Fibroblast of gingiva (primary cell): ENCODE results near the gene CFAP221.

Experiments used
- DNase-seq: peaks from one replicate; pipeline ENCODE4 v3.0.0-alpha.2; 2011; ENCODE audit warnings: low read depth

Gene CFAP221

DNA sequence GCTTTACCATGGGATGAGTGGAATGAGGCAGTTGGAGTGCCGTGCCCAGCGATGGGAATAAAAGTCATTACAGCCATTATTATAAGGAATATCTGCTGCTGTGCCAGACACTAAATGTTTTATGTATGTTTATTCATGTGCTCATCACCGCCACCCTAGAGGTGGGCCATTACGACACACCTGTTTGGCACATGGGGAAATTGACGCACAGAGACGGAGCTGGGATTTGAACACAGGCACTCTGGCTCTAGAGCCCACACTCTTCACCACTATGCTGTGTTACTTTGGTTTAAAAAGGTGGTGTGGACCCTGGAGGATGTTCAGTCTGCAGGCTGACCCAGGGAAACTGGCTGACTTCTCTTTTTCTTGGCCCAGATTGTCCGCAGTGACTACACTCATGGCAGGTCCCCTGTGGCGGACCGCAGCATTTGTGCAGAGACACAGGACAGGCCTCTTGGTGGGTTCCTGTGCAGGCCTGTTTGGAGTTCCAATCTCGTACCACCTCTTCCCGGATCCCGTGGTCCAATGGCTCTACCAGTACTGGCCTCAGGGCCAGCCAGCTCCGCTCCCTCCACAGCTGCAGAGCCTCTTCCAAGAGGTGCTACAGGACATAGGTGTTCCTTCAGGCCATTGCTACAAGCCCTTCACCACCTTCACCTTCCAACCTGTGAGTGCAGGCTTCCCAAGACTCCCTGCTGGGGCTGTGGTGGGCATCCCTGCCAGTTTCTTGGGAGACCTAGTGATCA is 136.4 kb downstream of the CFAP221 start:
- no peak for DNase-seq

- no peak for DNase-seq
These were observed 137.1 kb downstream of the CFAP221 start for GRCh38 chr2:119681203-119681867.

DNA sequence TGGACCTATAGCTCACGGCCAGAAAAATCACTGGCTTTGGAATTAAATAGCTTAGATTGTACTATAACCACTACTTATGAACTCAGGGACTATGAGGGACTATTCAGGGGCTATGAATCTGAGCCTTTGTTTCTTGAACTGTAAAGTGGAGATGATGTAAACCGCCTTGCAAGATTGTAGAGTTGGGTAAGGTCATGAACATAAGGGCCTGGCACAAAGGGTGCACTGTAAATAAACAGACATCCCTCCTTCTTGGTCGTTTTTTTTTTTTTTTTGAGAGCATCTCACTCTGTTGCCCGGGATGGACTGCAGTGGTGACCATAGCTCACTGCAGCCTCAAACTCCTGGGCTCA is 137.6 kb downstream of the CFAP221 start:
- no peak for DNase-seq

DNA sequence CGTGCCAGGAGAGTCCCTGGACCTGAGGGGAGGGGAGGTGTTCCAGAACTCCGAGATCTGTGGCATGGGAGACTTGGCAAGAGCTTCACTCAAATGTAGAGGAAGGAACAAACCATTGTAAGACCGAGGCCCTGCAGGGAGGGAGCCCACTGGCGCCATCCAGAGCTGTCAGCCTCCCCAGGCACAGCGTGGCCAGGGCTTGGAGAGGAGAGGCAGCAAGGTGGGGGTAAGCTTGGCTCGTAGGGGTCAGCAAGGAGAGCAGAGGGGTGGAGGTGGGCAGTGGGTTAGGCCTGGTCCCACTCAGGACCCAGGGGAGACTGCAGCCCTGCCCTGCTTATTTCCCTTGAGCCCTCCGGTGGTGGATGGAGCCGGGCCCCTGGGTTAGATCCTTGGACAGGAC is 138.3 kb downstream of the CFAP221 start:
- no peak for DNase-seq

DNA sequence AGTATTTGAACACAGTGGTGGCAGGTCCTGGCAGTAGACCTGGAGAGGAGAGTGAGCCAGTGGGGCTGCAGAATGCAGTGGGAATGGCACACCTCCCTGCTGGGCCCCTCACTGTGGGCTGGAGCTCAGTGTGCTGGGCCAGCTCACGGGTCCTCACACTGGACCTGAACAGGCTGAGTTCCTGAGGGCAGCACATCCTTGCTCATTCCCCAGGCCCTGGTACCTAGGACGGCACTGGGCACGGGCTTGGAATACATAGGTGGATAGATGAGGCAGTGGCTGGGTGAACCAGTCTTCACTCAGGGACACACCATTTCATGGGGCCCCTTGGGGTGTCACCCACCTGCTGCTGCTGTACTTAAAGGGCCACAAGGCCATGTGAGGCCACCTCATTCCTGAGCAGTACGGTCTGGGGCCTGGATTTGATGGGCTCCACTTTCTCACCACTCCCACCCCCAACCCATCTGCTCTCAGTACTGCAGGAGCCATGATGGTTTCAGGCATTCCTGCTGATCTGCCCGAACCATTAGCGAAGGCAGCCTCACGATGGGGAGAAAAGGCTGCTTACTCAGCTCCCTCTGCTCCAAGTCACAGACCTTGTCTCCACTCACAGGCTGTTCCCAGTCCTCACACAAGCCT is 138.9 kb downstream of the CFAP221 start:
- DNase-seq, result no peak

DNA sequence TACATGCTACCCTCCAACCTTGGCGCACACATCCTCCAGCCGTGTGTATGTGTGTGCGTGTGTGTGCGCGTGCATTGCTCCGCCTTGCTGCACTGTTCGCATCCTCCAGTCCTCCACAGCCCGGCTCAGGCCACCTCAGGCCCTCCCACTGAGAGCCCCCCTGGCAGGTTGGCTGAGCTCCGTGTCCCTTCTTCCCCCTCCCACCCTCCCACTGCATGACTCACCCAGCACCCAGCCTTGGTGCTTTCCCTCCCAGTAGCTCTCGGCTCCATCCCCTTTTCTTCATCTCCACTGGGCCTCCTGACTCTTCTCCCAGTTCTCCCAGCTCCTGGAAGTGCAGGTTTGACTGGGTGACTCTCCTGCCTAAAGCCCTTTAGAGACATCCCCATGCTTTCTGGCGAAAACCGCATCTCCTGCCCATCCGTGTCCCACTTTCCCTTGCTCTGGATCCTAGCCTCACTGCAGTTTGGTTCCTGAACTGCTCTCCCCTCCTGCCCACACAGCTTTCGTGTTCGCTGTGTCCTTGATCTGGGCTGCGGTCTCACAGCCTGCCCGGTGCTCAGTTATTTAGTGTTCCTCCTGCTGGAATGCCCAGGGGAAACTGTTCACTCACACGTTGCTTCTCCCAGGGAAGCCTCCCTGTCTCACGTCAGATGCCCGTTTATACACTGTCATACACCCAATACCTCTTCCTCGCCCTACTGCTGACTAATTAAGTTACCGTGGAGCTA is 139.6 kb downstream of the CFAP221 start:
- DNase-seq, result peak; percentile 9

DNA sequence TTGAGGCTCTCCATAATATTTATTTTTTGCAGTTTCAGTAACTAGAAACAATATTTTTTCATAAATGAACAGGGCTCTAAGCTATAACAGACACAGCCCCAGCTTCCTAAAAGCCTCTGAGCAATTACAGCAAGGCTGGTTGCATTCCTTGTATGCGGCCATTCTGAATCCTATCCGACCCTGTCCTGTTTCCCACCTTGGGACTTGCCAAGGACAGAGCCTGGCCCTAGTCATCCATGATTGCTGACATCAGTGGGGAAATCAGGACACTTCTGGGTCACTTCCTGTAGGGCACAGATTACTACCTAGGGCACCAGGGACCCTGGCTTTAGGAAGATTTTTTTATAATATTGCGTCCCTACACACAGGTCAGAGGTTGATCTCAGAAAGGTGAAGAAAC is 140.3 kb downstream of the CFAP221 start:
- no peak for DNase-seq

GRCh38 chr2:119688616-119689015 is 144.4 kb downstream of the CFAP221 start:
- DNase-seq, result no peak

DNA sequence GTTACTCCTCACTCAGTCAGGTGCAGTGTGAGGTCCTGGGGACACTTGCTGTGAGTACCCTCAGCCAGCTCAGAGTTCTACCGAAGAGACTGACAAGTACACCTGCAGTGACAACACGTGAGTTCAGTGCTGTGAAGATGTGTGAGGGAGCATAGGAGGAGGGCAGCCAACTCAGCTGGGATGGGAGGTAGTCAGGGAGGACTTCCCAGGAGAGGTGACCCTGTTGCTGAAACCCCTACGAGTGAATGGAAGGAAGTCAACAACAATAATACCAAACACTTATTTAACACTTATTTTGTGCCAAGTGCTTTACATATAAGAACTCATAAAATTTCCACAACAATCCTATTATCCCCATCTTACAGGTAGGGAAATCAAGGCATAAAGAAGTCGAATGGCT is 145.0 kb downstream of the CFAP221 start:
- DNase-seq, result no peak

DNA sequence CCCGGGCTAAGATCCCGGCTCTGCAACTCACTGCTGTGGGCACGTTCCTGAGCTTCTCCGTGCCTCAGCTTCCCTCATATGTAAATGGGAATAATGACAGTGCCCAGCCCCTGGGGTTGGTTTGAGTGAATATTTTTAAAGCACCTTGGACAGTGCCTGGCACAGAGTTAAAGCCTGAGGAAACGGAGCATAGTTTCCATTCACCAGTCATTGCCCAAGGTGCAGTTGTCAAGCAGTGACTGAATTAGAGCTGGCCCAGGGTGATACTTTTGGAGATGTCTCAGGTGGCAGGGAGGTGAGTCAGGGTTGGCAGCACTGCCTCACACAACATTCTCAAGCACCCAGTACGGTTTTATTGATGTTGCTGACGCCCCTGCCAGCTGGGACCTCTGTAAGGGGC is 146.9 kb downstream of the CFAP221 start:
- no peak for DNase-seq

GRCh38 chr2:119691651-119692245 is 147.5 kb downstream of the CFAP221 start:
- no peak for DNase-seq

- no peak for DNase-seq
These were observed 148.1 kb downstream of the CFAP221 start for GRCh38 chr2:119692310-119692709.

GRCh38 chr2:119692954-119693353 is 148.7 kb downstream of the CFAP221 start:
- DNase-seq, result no peak

DNA sequence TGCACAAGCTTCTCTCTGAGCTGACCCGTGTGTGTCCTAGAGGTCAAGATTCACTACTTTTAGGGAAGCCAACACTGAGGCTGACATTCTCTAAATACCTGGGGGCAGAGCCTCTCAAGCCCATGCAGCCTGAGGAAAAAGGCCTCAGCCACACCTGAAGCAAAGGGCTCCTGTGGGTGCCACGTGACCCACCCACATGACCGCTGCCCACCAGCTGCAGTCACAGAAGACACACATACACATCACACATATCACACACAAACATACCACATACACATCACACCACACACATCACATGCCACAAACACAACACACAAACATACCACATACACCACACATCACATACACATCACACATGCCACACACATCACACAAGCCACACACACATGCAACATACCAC is 149.3 kb downstream of the CFAP221 start:
- no peak for DNase-seq

DNA sequence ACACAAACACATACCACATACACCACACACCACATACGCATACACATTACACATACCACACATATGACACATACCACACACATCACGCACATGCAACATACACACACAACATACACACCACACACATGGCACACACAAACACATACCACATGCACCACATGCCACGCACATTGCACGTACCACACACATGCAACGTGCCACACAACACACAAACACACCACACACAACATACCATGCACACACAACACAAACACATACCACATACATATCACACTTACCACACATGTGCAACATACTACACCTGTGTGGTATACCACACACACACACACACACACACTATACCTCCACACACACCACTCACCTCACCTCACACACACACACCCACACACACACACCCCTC is 149.7 kb downstream of the CFAP221 start:
- DNase-seq, result no peak

- no peak for DNase-seq
These were observed 150.2 kb downstream of the CFAP221 start for GRCh38 chr2:119694470-119694844.

DNA sequence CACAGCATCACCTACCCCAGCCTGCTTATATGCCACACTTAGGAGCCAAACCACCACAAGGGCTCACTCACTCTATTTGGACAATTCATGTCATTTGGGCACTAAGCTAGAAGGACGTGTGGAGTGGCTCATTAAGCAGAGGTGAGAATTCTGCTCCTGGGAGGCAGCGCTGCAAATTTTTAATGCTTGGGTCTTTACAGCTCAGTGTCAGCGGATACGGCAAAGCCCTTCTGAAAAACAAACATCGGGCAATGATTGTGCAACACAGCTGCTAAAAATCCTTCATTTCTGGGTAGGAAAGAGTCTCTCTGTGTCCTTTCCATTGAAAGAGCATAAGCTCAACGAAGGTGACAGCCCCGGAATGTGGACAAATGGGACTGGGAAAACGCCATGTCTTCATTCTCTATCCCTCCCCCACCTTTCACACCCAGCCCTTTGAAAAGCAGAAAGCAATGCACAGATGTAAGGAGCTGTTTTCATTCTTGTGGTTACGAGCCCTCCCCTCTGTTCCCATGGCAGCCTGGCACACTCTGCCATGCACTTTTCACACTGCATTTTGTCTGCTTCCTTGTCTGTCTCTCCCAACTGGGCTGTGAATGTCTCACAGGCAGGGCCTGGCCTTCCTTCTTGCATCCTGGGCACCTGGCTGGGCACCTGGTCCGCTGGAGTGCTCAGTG is 150.7 kb downstream of the CFAP221 start:
- DNase-seq, result peak; percentile 66

GRCh38 chr2:119696005-119696404 is 151.8 kb downstream of the CFAP221 start:
- DNase-seq, result no peak

GRCh38 chr2:119696494-119697030 is 152.3 kb downstream of the CFAP221 start:
- no peak for DNase-seq

DNA sequence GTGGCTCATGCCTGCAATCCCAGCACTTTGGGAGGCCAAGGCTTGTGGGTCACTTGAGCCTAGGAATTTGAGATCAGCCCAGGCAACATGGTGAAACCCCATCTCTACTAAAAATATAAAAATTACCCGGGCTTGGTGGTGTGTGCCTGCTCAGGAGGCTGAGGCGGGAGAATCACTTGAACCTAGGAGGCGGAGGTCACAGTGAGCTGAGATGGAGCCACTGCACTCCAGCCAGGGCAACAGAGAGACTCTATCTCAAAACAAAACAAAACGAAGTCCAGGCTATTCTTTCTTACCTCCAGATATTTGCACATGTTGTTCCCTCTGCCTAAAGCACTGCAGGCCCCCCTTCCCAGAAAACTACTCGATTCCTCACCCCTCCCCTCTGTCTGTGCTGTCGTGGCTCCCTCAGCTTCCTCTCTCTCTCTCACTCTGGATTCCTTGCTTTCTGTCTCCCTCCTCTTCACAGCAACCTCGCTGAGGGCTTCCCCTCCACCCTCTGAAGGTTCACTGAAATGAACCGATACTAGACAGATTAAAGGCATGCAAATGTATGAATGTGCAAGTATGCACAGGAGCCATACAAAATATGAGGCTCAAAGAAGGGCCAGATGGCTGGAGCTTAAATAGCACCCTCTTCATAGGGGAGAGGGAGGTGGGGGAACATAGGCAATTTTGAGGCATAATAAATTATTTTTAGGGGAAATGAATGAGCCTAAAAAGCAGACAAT is 153.2 kb downstream of the CFAP221 start:
- DNase-seq, result no peak

- DNase-seq, result no peak
These were observed 154.0 kb downstream of the CFAP221 start for GRCh38 chr2:119698246-119698645.
